GM19351 (cell line): Measurements from ENCODE around the gene PKD1L1.

Experiments
- ATAC-seq: cut with Tn5 transposase; IDR thresholded peaks from one replicate; pipeline ENCODE4 v1.9.1; 2021; ENCODE audit warnings: mild to moderate bottlenecking, moderate library complexity; ENCODE audit not compliant: unreplicated experiment

PKD1L1 gene

DNA sequence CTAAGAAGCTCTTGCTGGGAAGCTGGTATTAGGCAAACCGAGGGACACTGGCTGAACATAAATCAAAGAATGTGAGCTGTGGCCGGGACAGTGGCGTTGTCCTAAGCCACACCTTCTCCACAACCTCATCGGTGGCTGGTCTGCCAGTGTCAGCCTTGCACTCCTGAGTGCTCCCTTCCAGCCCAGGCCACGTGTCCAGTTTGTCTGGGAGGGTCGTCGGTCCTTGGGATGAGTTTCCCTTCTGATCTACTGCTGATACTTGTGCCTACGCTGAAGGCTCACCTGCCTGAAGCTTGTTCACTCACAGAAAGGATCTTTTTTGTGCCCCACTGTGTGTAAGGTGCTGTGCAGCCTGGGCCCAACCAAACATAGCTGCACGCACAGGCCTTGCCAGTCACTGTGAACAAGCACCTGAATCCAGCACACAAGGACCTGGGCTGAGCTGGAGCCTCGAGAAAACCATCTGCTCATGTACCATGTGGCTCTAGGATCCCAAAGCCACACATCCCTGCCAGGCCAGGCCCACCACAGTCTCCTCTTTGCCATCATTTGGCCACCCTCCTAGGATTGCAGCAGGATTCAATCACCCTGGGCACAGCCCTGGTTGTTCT, 116.1 kb downstream of the PKD1L1 start:
- ATAC-seq: no peak

DNA sequence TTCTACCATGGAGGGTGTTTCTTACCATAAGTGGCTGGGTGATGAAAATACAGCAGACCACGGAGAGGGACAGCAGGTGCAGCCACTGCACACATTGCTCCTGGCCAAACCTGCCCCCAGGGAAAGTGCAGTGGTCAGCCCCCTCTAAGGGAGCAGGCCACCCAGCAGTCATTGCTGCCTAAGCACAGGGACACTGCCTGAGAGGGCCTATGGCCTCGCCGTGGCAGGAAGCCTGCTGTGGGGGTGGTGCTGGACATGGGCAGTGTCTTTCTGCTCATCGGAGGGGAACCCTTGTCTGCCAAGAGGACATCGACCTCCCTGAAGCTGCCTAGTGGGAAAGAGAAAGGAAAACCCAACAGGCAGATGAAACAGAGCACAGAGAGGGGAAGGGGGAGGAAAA, 118.3 kb downstream of the PKD1L1 start:
- no peak for ATAC-seq

DNA sequence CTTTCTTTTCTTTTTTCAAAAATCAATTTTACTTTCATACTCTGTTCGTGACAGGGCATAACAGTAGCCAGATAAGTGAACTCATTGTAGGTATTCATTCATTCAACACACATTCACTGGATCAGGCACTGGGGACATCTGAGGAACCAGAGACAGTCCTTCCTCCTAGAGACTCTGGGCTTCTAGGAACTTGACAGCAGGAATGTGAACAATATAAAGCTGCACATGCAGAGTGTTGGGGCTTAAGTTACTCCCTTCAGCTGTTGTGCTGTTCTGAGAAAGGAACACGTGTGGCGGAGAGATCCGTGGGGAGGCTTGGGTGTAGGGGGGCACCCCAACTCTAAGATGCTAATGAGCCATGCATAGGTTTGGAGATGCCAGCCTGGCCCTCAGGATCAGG, 120.4 kb downstream of the PKD1L1 start:
- no peak for ATAC-seq

DNA sequence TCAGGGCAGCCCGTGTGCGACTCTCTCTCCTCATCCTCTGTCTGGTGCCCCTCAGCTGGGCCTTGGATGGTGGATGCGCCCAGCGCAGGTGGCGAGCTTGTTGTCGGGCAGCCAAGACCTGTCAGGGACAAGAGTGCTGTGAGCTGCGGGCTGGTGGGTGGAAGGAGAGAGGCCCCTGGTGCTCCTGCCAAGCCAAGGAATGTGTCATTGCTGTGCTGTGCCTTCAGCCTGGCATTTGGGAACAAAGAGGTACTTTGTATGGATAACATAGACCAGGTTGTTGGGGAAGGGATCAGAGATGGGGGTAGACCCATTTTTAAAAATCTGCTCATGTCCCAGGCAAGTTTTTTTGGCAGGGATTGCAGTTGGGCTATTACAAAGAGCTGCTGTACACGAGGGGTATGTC, 120.9 kb downstream of the PKD1L1 start:
- ATAC-seq: no peak

DNA sequence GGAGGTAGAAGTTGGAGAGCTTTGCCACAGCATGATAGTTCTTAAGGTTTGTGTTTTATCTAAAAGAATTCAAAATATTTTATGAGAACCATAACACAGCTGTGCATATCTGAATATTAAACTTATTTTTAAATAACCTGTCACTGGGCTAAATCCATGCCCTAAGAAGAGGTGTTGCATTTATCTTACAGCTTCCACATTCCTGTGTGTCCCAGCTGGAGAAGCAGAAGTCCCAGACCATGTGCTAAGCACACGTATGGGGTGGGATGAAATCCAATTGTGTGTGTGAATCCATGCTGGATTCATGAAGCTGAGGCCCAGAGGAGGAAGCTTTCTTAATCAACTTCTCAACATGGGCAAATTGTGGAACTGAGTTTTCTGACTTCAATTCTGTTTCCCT, 121.5 kb downstream of the PKD1L1 start:
- no peak for ATAC-seq

DNA sequence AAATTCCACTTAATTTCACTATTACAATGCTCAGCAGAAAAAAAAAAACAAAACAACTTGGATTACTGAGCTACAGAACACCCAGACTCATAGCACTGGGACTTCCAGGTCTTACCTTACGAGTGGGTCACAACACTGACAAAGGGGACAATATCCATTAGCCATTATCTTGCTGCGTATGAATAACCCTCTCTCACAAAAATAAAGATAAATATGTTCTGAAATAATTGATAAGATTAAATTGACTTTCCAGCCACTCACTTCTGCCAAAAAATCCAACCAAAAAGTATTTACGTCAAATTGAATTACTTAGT, 128.7 kb downstream of the PKD1L1 start:
- ATAC-seq: no peak

DNA sequence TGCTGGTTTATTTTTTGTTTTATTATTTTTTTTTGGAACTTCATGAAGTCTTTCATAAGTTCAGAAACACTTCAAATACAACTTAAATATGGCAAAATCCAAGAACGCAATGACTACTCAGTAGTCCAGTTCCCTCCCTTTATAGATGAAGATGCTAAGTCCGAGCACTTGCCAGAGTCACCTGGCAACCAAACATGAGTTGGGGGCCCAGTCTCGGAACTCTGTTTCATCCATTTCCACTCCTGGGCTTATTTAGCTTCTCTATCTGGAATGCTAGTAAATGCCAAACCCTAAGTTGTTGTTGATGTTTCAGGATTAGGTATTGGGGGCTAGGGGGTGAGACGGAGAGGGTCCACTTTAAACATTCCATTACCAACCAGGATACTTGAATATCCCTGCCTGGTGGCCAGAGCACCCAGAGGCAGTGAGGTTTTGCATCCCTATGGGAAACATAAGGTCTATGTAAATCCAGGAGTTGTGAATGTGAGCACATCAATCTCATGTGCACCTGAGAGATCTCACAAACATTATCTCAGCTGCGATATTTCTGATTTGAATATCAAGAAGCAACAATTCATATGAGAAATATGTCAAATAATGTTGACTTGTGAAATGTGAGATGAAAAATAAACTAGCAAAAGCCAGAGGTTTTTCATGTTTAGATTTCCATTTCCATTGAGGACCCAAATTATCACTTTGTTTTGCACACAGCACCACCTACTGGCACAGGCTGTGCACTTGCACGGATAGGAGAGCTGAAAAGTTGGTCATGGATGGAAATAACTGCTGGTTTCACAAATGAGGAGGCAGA, 129.3 kb downstream of the PKD1L1 start:
- no peak for ATAC-seq

DNA sequence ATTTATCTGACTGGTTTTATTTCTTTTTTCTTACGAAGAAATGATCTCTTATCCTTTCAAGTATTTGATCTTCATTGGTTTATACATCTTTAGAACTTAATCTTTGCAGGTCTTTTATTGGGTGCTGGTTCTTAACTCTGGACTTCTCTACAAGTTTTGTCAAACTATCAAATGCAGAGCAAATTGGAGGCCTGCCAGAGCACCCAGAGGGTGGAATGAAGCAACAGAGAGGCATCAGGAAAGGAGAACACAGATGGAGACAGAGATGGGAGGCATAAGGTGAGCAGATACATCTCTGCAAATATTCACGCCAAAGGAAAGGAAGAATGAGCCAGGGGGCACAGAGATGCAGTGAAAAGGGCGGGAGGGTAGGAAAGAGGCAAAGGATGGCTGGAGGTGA, 130.3 kb downstream of the PKD1L1 start:
- ATAC-seq: no peak

DNA sequence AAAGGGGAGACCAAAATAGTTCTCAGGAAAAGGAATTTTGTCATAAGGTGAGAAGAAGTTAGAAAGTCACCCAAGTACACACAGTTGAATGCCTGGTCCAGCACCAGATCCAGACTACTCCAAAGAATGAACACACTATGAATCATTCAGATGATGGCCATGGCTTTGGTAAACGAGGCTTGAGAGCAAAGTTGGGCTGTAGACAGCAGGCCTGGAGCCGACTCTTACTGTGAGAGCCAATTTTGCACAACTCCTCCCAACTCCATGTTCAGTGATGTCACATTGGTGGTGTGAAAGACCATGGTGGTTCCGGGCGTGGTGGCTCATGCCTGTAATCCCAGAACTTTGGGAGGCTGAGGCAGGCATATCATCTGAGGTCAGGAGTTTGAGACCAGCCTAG, 131.6 kb downstream of the PKD1L1 start:
- no peak for ATAC-seq

DNA sequence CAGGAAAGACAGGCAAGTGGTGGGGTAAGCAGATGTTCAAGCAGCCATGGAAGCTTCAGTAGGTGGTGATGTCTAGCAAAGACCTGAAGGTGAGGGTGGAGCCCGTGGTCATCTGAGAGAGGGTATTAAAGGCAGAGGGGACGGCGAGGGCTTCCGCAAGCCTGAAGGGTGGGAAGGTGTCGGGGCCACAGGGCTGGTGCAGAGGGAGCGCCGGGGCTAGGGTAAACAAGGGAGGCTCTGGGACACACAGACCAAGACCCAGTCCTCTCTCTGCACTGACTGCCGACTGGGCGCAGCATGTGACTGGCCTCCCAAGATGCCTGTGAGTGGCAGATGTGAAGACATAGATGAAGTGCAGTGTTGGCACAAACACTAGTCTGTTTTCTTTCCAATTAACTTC, 132.4 kb downstream of the PKD1L1 start:
- no peak for ATAC-seq

DNA sequence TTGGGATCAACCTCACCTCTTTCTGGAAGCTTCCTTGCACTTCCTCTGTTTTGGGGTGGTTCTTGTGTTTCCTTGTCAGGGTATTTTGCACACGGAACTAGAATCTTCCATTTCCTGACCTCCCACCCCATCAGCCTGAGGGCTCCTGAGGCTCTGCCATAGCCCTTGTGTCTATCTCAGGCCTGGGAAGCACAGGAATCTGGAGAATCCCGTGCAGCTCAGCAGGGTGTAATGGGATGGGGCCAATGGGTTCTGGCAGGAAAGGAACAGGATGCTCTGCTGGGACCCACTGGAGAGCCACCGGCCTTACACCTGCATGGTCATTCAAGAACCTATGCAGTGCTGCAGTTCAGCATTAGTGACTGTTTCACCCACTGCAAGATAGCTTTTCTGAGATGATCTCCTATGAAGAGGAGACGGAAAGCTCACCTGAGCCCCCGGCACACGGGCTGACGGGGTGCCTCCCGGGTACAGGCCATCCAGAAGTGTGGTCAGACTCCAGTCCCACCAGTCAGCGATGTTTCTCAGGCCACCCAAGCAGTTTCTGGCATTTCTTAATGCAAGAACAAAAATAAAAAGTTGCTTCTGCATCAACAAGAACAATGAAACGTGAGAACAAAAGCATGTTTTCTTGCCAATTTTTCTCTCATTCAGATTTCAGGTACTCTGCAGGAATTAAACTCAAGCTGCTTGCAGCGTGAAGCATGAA, 133.2 kb downstream of the PKD1L1 start:
- no peak for ATAC-seq

DNA sequence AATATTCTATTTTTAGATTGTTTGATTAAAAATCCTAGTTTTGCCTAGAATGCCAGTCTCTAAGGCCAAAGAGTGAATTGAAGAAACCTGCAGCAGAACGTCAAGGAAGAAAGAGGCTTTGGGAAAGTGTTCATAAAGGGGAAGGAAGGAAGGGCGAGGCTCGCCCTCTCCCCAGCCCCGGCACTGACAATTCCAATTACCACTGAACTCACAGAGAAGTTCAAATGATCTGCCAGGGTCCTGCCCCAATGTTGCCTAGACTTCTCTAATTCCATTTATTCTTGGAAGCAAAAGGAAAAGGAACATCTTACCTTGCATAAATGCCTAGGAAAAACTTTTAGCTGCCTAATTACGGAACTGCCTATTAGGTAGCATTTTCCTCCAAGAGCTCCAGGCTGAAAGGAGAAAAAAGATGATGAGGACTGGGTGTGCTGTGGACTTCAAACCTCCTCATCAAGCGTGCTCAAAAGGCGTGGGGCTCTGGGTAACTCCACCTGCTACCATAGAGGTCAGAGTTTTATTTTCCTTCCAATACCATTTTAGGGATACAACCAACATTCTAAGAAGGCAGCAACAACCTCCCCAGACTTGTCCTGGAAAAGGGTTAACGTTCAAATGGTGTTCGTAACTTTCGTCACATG, 134.5 kb downstream of the PKD1L1 start:
- ATAC-seq: no peak

DNA sequence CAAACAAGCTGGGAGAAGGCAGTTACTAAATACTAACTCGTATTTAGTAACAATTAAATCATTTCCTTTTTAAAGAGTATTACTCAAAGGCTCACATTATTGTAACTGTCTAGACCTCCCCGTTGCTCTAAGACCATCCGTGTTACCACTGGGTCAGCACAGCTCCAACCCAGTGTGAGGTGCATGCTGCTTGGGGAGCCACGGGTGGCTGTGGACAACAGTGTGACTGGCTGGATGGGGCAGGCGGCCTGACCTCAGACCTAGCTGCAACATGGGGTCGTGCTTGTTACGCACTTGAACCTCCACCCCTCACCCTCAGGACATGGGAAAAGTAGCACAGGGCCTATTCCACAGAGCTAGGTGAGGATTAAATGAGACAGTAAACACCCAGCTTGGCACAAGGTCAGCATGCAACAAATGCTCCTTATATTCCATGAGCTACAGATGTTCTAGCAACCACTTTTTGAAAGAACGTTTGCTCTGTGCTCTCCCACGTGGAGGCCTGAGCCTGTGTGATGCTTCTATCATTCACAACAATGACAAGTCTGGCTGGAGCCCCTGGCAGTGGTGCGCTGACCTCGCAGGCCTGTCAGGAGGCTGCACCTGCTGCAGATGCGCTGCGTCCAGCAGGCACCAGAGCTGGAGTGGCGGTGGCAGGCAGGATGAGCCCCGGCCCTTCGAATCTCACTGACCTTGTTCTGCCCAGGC, 135.7 kb downstream of the PKD1L1 start:
- no peak for ATAC-seq

DNA sequence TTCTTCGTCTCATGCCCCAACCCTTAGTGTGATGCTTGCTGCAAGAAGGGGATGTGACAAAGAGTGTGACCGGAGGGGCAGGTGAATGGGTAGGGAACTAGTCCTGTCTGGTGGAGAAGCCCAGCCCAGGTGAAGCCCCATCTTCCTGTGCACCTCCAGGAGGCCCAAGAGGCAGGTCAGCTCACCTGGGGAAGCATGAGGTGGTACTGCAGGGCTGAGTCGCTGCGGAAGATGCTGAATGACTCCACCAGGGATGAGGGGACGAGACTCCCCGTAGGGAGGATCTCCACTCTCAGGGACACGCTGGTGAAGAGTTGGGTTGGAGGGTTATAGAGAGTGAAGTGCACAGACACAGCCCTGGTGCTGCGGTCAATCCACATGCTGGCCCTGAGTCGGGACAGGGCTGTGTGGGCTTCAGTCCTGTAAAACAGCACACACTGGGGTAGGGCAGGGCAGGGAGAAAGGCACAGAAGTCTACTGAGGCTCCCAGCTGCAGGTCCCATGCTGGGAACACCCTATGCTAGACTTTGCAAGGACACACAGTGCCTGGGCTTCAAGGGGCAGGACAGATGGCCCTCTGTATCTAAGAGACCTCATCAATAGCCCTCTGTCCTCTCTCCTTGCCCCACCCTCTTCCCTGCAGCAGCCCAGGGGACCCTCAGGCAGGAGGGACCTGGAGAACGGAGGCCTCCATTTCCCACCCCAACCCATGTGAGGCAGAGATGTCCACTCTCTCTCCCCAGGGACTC, 136.5 kb downstream of the PKD1L1 start:
- ATAC-seq: no peak

DNA sequence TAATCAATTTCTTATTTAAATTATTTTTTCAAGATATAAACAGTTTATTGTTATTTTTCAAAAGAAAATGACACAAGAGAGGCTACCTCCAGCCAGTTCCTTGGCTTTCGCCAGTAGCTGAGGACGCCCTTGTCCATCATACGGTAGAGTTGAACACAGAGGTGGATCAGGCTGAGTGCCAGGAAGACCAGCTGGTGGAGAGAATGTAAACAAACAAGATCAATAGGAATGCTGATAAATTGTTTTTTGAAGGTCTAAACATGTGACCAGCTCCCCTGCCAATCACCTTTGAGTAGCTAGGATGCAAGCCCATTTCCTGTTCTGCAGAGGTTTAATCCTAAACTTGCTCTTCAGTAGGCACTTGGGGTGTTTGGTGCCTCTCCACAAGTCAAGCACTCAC, 138.9 kb downstream of the PKD1L1 start:
- ATAC-seq: no peak

DNA sequence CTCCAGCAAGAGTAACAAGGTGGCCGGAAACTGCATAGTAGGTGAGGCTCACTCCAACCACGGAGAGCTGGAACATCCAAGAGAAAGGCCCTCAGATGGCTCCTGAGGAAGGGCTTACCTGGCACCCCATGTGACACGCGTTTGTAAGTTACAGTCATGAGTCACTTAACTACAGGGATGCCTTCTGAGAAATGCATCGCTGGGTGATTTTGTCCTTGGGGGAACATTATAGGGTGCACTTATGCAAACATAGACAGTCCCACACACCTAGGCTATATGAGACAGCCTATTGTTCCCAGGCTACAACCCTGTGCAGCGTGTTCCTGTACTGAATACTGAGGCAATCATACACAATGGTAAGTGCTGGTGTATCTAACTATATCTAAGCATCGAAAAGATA, 139.9 kb downstream of the PKD1L1 start:
- no peak for ATAC-seq

DNA sequence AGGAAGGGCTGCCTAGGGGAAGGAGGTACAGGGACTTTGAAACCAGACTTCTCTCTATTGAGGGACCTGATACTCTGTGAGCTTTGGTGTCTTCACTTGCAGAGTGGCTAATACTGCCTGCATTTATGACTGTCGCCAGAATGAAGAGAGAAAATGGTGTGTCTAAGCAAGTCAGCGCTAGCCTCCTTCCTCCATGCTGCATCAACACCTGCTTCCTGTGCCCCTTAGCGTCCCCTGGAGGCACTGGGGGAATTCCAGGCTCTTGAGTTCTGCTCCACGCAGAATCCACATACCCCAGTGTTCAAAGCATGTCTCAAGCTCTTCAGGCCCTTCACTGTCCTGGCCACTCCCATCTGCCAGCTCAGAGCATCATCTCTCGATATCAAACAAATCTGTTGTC, 140.5 kb downstream of the PKD1L1 start:
- ATAC-seq: peak; percentile 68

DNA sequence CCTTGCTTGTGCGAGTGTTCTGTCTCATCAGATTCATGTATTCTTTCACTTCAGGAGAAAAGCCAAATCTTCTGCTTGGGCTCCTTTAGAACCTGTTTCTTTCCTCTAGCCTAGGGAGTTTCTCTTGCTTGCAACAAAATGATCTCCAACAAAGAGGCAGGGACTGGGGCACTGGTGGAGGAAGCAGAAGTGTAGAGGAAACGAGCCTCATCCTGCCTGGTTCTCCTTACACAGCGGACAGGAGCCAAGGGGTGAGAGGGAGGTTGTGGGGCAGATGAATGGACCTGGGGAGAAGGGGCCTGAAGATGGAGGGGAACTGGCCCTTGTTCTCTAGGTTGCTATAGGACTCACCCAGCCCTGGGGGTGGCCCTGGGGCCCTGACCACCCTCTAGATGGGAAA, 141.1 kb downstream of the PKD1L1 start:
- ATAC-seq: no peak

DNA sequence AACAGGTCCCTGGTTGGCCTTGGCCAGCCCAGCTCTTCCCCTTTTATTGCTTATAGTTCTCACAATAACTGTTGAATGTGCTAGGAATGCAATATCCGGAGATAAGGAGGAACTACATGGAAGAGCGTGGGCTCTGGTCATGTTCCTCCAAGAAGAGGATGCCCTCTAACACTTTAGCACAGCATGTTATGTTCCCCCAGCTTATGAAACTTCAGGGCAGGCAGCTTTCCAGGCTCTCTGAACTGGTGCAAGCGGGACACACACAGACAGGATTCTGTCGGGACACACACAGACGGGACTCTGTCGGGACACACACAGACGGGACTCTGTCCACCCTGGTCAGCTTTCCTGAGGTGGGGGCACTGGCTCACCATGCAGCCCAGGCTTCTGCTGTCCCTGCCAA, 141.6 kb downstream of the PKD1L1 start:
- ATAC-seq: no peak

DNA sequence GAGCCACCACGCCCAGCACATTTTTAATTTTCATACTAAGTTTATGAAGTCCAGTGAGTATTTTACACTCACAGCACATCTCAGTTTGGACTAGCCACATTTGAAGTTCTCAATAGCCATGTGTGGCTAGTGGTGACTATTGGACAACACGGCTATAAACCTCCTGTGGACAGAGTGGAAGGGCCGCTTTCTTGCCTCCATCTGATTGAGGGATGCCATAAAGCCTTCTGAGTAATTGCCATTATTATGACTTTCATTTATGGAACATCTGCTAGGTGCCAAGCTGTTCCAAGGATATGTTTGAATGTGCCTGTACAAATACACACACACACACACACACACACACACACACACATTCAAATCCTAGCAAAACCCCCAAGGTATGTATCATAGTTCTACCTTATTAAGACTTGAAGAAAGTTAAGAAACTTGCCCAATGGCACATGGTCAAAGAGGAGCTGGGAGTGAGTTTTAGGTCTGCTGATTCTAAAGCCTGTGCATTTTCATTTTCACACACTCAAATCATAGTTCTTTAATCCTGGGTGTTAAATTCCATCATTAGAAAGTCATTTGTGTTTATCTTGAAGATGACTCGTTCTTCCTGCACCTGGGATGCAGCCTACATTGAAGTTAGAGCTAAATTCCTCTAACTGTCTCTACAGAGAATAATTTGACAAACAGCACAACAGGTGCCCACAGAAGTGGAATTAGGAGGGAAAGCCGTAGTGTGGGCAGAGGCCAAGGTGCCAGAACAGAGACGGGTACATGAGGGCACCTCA, 143.3 kb downstream of the PKD1L1 start:
- ATAC-seq: no peak
